Right lobe of liver (tissue), 4 donors: Measurements from ENCODE around the gene PCDH19.

Experiments used
- POLR2A ChIP-seq: fragments of 450-650 bp; IDR thresholded peaks from one replicate; pipeline ENCODE4 v1.6.1; 2017; ENCODE audit warnings: antibody characterized with exemption, mild to moderate bottlenecking
- TF ChIP-seq, protein P1 (sequence below), 4 donors: fragments of 200-600 bp in 3 of 4; fragments of 450-650 bp in 1 of 4; IDR thresholded peaks; one replicate each; pipeline versions ENCODE4 v1.5.1 to v1.8.0; 2016 to 2022; ENCODE audit warnings: antibody characterized with exemption in 4 of 4, mild to moderate bottlenecking in 2 of 4
- donor health status: DM: no; HTN: no; CAD: no.
- donor health status: DM: no; HTN: no; CAD: no.
- donor health status: DM: no; HTN: yes; CAD: no.

DNA sequence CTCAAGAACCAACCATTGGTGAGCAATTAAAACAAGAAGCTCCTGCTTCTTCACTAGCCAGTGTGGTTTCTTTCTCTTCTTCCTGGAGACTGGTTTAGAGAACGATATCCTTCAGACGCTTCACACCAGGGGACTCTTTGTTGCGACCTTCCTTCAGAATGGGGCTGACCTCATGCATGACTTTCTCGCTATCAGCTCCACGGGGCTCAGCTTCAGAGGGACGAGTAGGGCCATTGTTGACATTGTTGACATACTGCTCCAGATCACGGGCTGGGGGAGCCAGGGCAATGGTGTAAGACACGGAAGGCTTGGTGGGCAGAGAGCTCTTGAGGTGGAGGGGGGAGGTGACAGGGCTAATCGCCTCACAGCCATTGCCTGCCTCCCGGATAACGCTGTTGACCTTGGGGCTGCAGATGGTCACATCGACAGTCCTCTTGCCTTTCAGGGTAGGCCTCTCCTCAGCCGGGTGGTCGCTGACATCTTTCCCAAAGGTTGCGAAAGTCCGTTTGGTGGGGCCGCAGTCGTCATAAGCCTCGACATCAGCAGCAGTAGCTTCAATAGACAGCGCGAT lies 113.8 kb downstream of the PCDH19 start:
- no peak for TF ChIP-seq POLR2A
- TF ChIP-seq, protein P1, sequence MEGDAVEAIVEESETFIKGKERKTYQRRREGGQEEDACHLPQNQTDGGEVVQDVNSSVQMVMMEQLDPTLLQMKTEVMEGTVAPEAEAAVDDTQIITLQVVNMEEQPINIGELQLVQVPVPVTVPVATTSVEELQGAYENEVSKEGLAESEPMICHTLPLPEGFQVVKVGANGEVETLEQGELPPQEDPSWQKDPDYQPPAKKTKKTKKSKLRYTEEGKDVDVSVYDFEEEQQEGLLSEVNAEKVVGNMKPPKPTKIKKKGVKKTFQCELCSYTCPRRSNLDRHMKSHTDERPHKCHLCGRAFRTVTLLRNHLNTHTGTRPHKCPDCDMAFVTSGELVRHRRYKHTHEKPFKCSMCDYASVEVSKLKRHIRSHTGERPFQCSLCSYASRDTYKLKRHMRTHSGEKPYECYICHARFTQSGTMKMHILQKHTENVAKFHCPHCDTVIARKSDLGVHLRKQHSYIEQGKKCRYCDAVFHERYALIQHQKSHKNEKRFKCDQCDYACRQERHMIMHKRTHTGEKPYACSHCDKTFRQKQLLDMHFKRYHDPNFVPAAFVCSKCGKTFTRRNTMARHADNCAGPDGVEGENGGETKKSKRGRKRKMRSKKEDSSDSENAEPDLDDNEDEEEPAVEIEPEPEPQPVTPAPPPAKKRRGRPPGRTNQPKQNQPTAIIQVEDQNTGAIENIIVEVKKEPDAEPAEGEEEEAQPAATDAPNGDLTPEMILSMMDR (IDR thresholded peaks at IDR 0.05) = no peak
